Measurements from ENCODE around the gene GATA5.

The GATA5 gene

GRCh38 chr20:62472941-62473585 is 2.7 kb downstream of the GATA5 start:
- TF ChIP-seq CTCF (IDR thresholded peaks at IDR 0.05; ENCODE audit: borderline replicate concordance, insufficient read depth, low read depth, low read length) = no peak
- no peak overlapping the region for H3K4me3 ChIP-seq (ENCODE audit: low read depth, low read length)

GRCh38 chr20:62472138-62472940 is 3.5 kb downstream of the GATA5 start:
- TF ChIP-seq CTCF (IDR thresholded peaks at IDR 0.05; ENCODE audit: borderline replicate concordance, insufficient read depth, low read depth, low read length) = no peak

GRCh38 chr20:62470459-62470858 is 5.3 kb downstream of the GATA5 start:
- no peak overlapping the region for H3K4me3 ChIP-seq (ENCODE audit: low read depth, low read length)
- TF ChIP-seq CTCF (IDR thresholded peaks at IDR 0.05; ENCODE audit: borderline replicate concordance, insufficient read depth, low read depth, low read length) = no peak

More at GRCh38 chr20:62472138-62472940, 3.5 kb downstream of the GATA5 start:
- H3K4me3 ChIP-seq (ENCODE audit: low read depth, low read length) = no peak overlapping the region

GRCh38 chr20:62470001-62470400 is 5.8 kb downstream of the GATA5 start:
- no peak for TF ChIP-seq CTCF (IDR thresholded peaks at IDR 0.05; ENCODE audit: borderline replicate concordance, insufficient read depth, low read depth, low read length)
- no peak overlapping the region for H3K4me3 ChIP-seq (ENCODE audit: low read depth, low read length)

GRCh38 chr20:62469352-62469751 is 6.4 kb downstream of the GATA5 start:
- H3K4me3 ChIP-seq (ENCODE audit: low read depth, low read length) = no peak overlapping the region
- no peak for TF ChIP-seq CTCF (IDR thresholded peaks at IDR 0.05; ENCODE audit: borderline replicate concordance, insufficient read depth, low read depth, low read length)

- no peak overlapping the region for H3K4me3 ChIP-seq (ENCODE audit: low read depth, low read length)
- no peak for TF ChIP-seq CTCF (IDR thresholded peaks at IDR 0.05; ENCODE audit: borderline replicate concordance, insufficient read depth, low read depth, low read length)
Observed at GRCh38 chr20:62466806-62467537, 8.8 kb downstream of the GATA5 start.

Measured in GM12875 (cell line).